Mammary epithelial cell (primary cell): ENCODE measurements around the gene BRD4.

Source experiments
- CTCF ChIP-seq, 2 donors: IDR thresholded peaks in 1 of 2; conservative IDR thresholded peaks in 1 of 2; 2 replicates each; pipeline ENCODE4 v1.5.1; 2011 to 2012; ENCODE audit warnings: inconsistent platforms in 2 of 2, low read length in 2 of 2, mild to moderate bottlenecking in 2 of 2, control low read depth in 1 of 2, low read depth in 1 of 2; ENCODE audit not compliant: insufficient read depth in 1 of 2; ENCODE audit errors: extremely low read depth in 1 of 2
- EZH2 ChIP-seq: IDR thresholded peaks from 2 replicates; pipeline ENCODE4 v1.6.1; 2012; ENCODE audit warnings: low read length, inconsistent platforms, borderline replicate concordance

GRCh38 chr19:15269806-15270205, 62.5 kb downstream of the BRD4 start:
- TF ChIP-seq EZH2 (no peak), CTCF (conservative IDR thresholded peaks at IDR 0.05 in 1 of 2, IDR thresholded peaks at IDR 0.05 in 1 of 2; ENCODE audit: extremely low read depth in 1 of 2, insufficient read depth in 1 of 2, low read depth in 1 of 2, low read length in 2 of 2) (no peak)
